Measurements from ENCODE around the gene NRF1.
"Not testable (repeated sequence)": the region's sequence is repeated elsewhere in the genome, so short reads cannot be mapped to it uniquely, and the experiment has no call there.

Gene NRF1

GRCh38 chr7:129649128-129649690, 37.7 kb downstream of the NRF1 start:
- ATAC-seq, result peak; percentile 62
- peak; percentile 18 for DNase-seq

DNA sequence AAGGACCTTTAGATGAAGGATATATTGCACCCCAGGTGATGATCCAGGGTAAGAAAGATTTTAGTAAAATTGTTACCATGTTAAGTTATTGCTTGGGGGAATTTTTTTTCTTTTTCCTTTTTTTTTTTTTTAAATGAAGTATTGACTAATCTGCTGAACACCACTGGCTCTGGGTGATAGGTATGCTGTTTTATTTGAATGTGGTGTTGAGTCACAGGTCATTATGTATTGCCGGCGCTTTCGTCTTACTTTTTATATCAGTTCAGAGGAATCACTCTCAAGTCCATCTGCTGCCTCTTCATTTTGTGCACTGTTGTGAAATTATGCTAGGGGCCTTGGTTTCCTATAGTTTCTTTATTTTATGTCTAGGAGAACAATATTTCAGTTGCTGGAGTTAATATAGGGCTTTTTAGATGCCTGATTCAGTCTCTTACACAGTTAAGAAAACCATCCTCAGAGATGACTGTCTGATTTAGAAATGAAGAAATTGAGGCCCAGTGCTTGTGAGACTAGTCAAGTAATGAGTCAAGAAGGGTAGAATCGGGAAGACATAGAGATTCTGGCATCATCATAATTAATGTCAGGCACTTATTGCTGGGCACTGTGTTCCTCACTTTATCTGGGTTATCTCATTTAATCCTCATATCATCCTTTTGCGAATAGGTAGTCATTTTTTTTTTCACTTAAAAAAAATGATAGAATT, 38.7 kb downstream of the NRF1 start:
- DNase-seq (no peak), ATAC-seq (peak; percentile 47)

DNA sequence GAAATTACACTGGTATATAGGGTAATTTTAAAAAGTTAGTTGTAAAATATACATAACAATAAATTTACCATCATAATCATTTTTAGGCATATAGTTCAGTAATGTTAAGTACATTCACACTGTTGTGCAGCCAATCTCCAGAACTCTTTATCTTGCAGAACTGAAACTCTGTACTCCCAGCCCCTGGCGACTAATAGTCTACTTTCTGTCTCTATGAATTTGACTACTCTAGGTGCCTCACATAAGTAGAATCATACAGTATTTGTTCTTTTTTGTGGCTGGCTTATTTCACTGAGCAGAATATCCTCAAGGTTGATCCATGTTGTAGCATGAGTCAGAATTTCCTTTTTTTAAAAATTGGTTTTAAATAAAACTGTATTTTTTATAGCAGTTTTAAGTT, 41.4 kb downstream of the NRF1 start:
- no peak for DNase-seq
- ATAC-seq, result peak; percentile 67

GRCh38 chr7:129655811-129656210, 44.3 kb downstream of the NRF1 start:
- ATAC-seq, result no peak

DNA sequence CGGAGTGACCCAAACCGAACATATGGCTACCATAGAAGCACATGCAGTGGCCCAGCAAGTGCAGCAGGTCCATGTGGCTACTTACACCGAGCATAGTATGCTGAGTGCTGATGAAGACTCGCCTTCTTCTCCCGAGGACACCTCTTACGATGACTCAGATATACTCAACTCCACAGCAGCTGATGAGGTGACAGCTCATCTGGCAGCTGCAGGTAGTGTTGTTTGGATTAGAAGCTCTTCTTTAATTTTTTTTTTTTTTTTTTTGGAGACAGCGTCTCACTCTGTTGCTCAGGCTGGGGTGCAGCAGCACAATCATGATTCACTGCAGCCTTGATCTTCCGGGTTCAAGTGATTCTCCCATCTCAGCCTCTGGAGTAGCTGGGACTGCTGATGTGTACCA, 45.8 kb downstream of the NRF1 start:
- peak; percentile 45 for ATAC-seq

More at GRCh38 chr7:129655811-129656210, 44.3 kb downstream of the NRF1 start:
- no peak for DNase-seq

DNA sequence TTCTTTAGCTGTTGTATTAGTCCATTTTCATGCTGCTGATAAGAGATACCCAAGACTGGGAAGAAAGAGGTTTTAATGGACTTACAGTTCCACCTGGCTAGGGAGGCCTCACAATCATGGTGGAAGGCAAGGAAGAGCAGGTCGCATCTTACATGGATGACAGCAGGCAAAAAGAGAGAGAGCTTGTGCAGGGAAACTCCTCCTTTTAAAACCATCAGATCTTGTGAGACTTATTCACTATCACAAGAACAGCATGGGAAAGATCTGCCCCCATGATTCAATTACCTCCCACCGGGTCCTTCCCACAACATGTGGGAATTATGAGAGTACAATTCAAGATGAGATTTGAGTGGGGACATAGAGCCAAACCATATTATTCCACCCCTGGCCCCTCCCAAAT, 48.4 kb downstream of the NRF1 start:
- not testable (repeated sequence) for ATAC-seq, DNase-seq

More for the DNA sequence above, 45.8 kb downstream of the NRF1 start:
- DNase-seq, result no peak

- DNase-seq (no peak), ATAC-seq (no peak)
Observed at GRCh38 chr7:129661645-129662182, 50.2 kb downstream of the NRF1 start.

DNA sequence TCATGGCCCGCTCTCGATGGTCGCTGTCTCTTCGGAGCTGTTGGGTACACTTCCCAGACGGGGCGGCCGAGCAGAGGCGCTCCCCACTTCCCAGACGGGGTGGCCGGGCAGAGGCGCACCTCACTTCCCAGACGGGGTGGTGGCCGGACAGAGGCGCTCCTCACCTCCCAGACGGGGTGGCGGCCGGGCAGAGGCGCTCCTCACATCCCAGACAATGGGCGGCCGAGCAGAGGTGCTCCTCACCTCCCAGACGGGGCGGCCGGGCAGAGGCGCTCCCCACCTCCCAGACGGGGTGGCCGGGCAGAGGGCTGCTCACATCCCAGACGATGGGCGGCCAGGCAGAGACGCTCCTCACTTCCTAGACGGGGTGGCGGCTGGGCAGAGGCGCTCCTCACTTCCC, 51.7 kb downstream of the NRF1 start:
- not testable (repeated sequence) for ATAC-seq, DNase-seq

DNA sequence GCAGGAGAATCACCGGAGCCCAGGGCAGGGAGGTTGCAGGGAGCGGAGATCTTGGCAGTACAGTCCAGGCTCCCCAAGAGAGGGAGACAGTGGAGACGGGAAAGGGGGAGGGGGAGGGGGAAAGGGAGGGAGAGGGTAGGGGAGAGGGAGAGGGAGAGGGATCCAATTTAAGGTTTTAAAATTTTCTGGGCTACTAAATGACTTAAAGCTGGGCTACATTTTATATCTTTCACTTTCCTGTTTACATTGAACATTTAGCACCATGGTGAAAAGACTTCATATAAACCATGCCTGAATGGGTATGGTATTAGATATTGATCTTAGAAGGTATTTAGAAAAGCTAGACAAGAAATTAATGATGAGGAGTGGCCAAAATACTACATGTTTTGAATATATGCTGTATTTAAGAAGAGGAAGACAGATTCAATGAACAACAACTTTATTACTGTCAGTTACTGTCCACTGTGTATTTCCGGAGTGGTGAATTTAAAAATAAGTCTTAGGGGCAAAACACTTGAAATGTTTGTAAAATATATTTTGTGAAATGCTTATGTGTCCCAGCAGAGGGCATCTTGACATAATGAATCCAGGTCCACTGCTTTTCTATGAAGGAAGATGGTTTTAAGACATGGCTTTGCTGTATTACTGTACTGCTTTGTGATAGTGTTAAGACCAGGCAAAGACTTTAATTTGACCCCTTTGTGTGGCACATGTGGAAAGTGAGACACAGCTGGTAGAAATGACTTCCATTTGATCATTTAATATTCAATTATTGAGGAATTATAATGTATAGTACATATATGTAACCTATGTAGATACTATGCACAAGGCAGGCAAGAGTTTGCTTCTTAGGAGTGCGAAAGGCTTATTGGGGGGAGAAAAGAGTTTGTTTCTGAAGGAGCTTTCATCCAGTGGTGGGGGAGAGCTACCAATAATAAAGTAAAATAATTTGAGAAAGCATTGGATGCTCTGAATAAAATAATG, 52.8 kb downstream of the NRF1 start:
- ATAC-seq (no peak), DNase-seq (no peak)

- DNase-seq, result no peak
- ATAC-seq, result no peak
Observed at GRCh38 chr7:129665013-129665401, 53.5 kb downstream of the NRF1 start.

DNA sequence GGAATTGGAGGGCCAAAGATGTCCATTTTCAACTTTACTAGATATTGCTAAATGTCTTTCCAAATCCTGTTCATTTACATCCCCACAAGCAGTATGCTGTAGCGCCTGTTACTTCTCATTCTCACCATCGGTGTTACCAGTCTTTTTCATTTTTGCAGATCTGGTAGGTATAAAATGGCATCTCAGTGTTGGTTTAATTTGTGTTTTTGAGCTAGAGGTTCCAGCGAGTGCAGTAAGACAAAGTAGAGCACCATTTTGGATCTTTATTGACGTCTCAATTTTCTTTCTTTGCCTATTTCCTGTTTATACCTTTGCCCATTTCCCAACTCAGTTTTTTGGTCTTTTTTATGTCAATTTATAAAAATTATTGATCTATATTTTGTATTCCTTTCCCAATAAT, 55.6 kb downstream of the NRF1 start:
- ATAC-seq (no peak), DNase-seq (no peak)

- ATAC-seq (no peak), DNase-seq (no peak)
Observed at GRCh38 chr7:129667551-129667950, 56.0 kb downstream of the NRF1 start.

- DNase-seq (no peak), ATAC-seq (no peak)
Observed at GRCh38 chr7:129669901-129670300, 58.4 kb downstream of the NRF1 start.

- DNase-seq, result no peak
- no peak for ATAC-seq
Observed at GRCh38 chr7:129670656-129671055, 59.1 kb downstream of the NRF1 start.

DNA sequence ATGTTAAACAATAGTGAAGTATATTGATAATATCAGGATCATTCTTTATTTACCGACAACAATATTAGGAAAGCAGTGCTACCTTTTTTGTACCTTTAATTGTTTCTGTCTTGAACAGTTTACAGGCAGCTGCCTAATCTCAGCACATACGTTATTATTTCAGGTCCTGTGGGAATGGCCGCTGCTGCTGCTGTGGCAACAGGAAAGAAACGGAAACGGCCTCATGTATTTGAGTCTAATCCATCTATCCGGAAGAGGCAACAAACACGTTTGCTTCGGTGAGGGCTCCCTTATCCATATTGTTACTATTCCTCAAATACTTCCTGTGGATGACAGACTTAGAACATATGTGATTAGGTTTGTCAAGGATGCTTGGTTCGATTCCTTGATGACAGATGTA, 59.7 kb downstream of the NRF1 start:
- DNase-seq (no peak), ATAC-seq (no peak)

- not testable (repeated sequence) for ATAC-seq, DNase-seq
Observed at GRCh38 chr7:129674475-129674874, 63.0 kb downstream of the NRF1 start.

- DNase-seq, result no peak
- ATAC-seq, result no peak
Observed at GRCh38 chr7:129675521-129675920, 64.0 kb downstream of the NRF1 start.

GRCh38 chr7:129676017-129676897, 64.7 kb downstream of the NRF1 start:
- ATAC-seq (no peak), DNase-seq (no peak)

- no peak for ATAC-seq
Observed at GRCh38 chr7:129677796-129678195, 66.3 kb downstream of the NRF1 start.

GRCh38 chr7:129678606-129679005, 67.1 kb downstream of the NRF1 start:
- no peak for DNase-seq
- no peak for ATAC-seq

More at GRCh38 chr7:129677796-129678195, 66.3 kb downstream of the NRF1 start:
- no peak for DNase-seq

- ATAC-seq (no peak), DNase-seq (no peak)
Observed at GRCh38 chr7:129680400-129680799, 68.9 kb downstream of the NRF1 start.
